ENCODE data around the gene LHPP. TPM values are rescaled to one million over a fixed set of nuclear protein-coding genes. Genes with fewer than 3 reads are reported as not detected.

Gene LHPP
- total RNA-seq, 2 experiments from 2014 or later = 15.3 to 19.6 TPM

DNA sequence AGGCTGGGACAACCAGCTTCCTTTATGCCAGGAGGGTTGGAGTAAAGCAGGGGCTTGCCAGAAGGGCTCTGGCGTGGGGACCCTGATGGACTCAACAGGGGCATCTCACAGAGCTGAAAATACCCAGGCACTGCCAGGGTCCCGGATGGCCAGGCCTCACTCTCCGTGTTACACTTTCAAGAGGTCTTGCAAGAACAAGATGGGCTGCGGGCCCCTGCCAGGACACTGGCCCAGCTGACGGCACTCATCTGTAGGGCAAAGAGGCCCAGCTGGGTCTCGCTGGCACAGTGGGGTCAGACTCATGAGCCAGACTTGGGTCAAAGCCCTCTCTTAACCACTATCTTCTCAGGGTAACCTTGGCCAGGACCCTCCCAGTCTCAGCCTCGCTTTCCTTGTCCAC is 191.7 kb downstream of the LHPP start:
- intact Hi-C loops (cut with DNase I, micrococcal nuclease) = no loop called here
- no peaks in the 10 kb centered on the region for H3K27me3 ChIP-seq (ENCODE audit: control insufficient read depth in 1 of 2, insufficient read depth in 2 of 2, low read length in 2 of 2)
- peaks cover 12% of the 10 kb centered on the region for H3K36me3 Mint-ChIP-seq (ENCODE audit: low read depth)
- peaks cover 92% of the 10 kb centered on the region for H3K4me1 Mint-ChIP-seq (ENCODE audit: low read depth)
- H3K27ac Mint-ChIP-seq = peak overlapping the region; percentile 89
- ATAC-seq (ENCODE audit: poor library complexity) = no peak
- peaks cover 95% of the 10 kb centered on the region for H3K4me1 ChIP-seq (ENCODE audit: insufficient read depth, low read length)
- no peak overlapping the region for H3K4me3 ChIP-seq (ENCODE audit: low read length)
- H3K9me3 ChIP-seq (ENCODE audit: control insufficient read depth in 1 of 2, insufficient read depth in 1 of 2, low read length in 2 of 2) = no peaks in the 10 kb centered on the region
- H3K4me3 Mint-ChIP-seq = no peak overlapping the region
- H3K27ac ChIP-seq (ENCODE audit: low read depth in 1 of 2, low read length in 2 of 2) = peak overlapping the region in 1 of 2 donors; percentile 33
- TF ChIP-seq, protein P1, sequence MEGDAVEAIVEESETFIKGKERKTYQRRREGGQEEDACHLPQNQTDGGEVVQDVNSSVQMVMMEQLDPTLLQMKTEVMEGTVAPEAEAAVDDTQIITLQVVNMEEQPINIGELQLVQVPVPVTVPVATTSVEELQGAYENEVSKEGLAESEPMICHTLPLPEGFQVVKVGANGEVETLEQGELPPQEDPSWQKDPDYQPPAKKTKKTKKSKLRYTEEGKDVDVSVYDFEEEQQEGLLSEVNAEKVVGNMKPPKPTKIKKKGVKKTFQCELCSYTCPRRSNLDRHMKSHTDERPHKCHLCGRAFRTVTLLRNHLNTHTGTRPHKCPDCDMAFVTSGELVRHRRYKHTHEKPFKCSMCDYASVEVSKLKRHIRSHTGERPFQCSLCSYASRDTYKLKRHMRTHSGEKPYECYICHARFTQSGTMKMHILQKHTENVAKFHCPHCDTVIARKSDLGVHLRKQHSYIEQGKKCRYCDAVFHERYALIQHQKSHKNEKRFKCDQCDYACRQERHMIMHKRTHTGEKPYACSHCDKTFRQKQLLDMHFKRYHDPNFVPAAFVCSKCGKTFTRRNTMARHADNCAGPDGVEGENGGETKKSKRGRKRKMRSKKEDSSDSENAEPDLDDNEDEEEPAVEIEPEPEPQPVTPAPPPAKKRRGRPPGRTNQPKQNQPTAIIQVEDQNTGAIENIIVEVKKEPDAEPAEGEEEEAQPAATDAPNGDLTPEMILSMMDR (IDR thresholded peaks at IDR 0.05) = no peak
- no peaks in the 10 kb centered on the region for H3K9me3 Mint-ChIP-seq
- ChIA-PET POLR2A (interaction anchor here (0.9 to 2.1 kb wide), 3 partner anchors 65 to 89 kb away, joined by 3 to 6 read pairs (median 4); no protein-coding TSS in a partner anchor), CTCF (no interaction called here)
- no peak for DNase-seq
- H3K27me3 Mint-ChIP-seq = no peaks in the 10 kb centered on the region
- peaks cover 19% of the 10 kb centered on the region for H3K36me3 ChIP-seq (ENCODE audit: insufficient read depth, low read length)

DNA sequence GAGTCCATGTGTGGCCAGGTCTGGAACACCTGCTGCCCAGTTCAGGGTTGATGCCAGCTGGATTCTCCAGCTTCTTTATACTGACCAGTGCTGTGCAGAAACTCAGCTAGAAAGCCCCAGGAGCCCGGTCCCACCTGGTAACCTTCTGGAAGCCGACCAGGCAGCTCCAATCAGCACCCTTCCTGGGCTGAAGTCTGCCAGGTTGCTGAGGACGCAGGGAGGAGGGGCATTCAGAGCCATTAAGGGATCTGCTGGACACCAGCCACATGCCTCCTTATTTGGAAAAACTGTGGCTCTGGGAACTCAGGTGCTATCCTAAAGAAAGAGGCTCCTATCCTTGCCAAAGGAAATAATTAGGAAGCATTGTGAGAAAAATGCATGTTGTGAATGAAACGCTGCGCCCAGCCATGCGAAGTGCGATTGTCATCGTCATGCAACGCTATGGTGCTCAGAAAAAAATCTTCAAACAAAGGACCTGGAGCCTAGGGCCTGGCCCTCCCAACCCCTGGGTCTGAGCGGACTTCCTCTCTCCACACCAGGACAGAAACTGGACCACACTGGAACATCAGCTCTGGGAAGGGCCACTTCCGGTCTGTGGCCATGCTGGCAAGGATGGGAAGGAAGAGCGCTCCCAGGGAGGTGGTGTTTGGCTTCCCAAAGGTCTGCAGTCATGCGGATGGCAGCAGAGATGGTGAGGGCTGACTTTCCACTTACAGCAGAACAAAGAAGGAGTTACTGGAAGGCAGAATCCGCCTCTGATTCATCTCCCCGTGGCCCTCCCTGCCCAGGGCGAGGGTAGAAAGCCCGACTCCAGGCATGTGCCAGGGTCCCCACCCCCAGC is 192.4 kb downstream of the LHPP start:
- Mint-ChIP-seq H3K36me3 (ENCODE audit: low read depth) (peaks cover 12% of the 10 kb centered on the region), H3K4me3 (no peak overlapping the region), H3K4me1 (ENCODE audit: low read depth) (peaks cover 92% of the 10 kb centered on the region), H3K9me3 (no peaks in the 10 kb centered on the region), H3K27ac (peak overlapping the region; percentile 89), H3K27me3 (no peaks in the 10 kb centered on the region)
- H3K4me3 ChIP-seq (ENCODE audit: low read length) = no peak overlapping the region
- H3K36me3 ChIP-seq (ENCODE audit: insufficient read depth, low read length) = peaks cover 19% of the 10 kb centered on the region
- TF ChIP-seq, protein P1 (IDR thresholded peaks at IDR 0.05) = no peak
- POLR2A ChIA-PET = interaction anchor here (1.0 to 2.1 kb wide), 6 partner anchors 25 to 87 kb away, joined by 3 to 8 read pairs (median 4); no protein-coding TSS in a partner anchor
- H3K27ac ChIP-seq (ENCODE audit: low read depth in 1 of 2, low read length in 2 of 2) = peak overlapping the region; percentile 27 to 35
- no peak for ATAC-seq (ENCODE audit: poor library complexity)
- H3K9me3 ChIP-seq (ENCODE audit: control insufficient read depth in 1 of 2, insufficient read depth in 1 of 2, low read length in 2 of 2) = no peaks in the 10 kb centered on the region
- peaks cover 95% of the 10 kb centered on the region for H3K4me1 ChIP-seq (ENCODE audit: insufficient read depth, low read length)
- CTCF ChIA-PET = interaction anchor here (1.0 kb wide), 1 partner anchor 10 kb away, joined by 4 read pairs; no protein-coding TSS in a partner anchor
- DNase-seq = no peak
- intact Hi-C loops (cut with DNase I, micrococcal nuclease) = loop anchor here in 1 of 2 experiments (2.0 kb wide), 1 partner anchor 51 kb away; no protein-coding TSS in a partner anchor
- no peaks in the 10 kb centered on the region for H3K27me3 ChIP-seq (ENCODE audit: control insufficient read depth in 1 of 2, insufficient read depth in 2 of 2, low read length in 2 of 2)

DNA sequence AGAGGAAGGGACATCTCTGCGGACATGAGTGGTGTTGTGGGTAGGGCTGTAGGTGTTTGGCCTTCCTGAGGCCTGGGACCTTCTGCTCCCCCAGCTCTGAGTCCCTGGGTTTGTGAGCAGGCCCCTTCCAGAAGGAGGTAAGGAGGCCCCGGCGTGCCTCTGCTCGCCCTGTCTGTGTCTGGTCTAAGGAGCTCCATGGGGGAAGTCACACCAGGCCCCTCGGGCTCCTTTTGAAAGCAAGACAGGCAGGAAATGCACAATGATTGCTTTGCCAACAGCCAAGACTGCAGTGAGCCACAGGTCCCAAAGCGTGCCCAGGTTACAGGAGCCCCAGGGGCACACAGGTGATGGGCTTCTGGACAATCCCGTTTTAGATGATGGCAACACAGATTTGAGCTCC is 193.1 kb downstream of the LHPP start:
- ChIA-PET CTCF (interaction anchor here (1.0 to 1.6 kb wide), 2 partner anchors 10 to 65 kb away, joined by 4 read pairs; no protein-coding TSS in a partner anchor), POLR2A (interaction anchor here (1.0 to 2.1 kb wide), 5 partner anchors 24 to 87 kb away, joined by 3 to 8 read pairs (median 4); no protein-coding TSS in a partner anchor)
- intact Hi-C loops (cut with DNase I, micrococcal nuclease) = loop anchor here in 1 of 2 experiments (2.0 kb wide), 1 partner anchor 50 kb away; no protein-coding TSS in a partner anchor

More for the DNA sequence above, 193.1 kb downstream of the LHPP start:
- DNase-seq (peak in 4 of 14 experiments; percentile 35 to 55 (median 46)), ATAC-seq (ENCODE audit: poor library complexity) (peak; percentile 26)
- Mint-ChIP-seq H3K36me3 (ENCODE audit: low read depth) (peaks cover 12% of the 10 kb centered on the region), H3K4me1 (ENCODE audit: low read depth) (peaks cover 92% of the 10 kb centered on the region), H3K4me3 (peak overlapping the region; percentile 16), H3K27me3 (no peaks in the 10 kb centered on the region), H3K27ac (peak overlapping the region; percentile 65), H3K9me3 (no peaks in the 10 kb centered on the region)
- Histone ChIP-seq H3K9me3 (ENCODE audit: control insufficient read depth in 1 of 2, insufficient read depth in 1 of 2, low read length in 2 of 2) (no peaks in the 10 kb centered on the region), H3K36me3 (ENCODE audit: insufficient read depth, low read length) (peaks cover 19% of the 10 kb centered on the region), H3K4me3 (ENCODE audit: low read length) (no peak overlapping the region), H3K4me1 (ENCODE audit: insufficient read depth, low read length) (peaks cover 95% of the 10 kb centered on the region), H3K27ac (ENCODE audit: low read depth in 1 of 2, low read length in 2 of 2) (peak overlapping the region in 1 of 2 donors; percentile 35), H3K27me3 (ENCODE audit: control insufficient read depth in 1 of 2, insufficient read depth in 2 of 2, low read length in 2 of 2) (no peaks in the 10 kb centered on the region)
- TF ChIP-seq, protein P1 (IDR thresholded peaks at IDR 0.05) = no peak

All from CD4-positive, alpha-beta T cell (primary cell).